Small intestine (tissue), 7 donors: ENCODE data around the gene ASPSCR1. TPM values are rescaled to one million over a fixed set of nuclear protein-coding genes. Genes with fewer than 3 reads are reported as not detected.

Experiments used
- DNase-seq, 2 donors: peaks; one replicate each; pipeline versions ENCODE4 v3.0.0 to v3.0.0-alpha.2; 2013
- FAIRE-seq: peaks from 2 replicates; lab custom pipeline; 2012; peaks lifted over from hg19 to GRCh38; lab: Jason Lieb, UNC
- H3K27ac ChIP-seq, 3 donors: one replicate each; pipeline ENCODE4 v1.5.1; 2013; ENCODE audit warnings: low read length in 2 of 3, mild to moderate bottlenecking in 2 of 3, control low read depth in 1 of 3, inconsistent platforms in 1 of 3, low read depth in 1 of 3, moderate library complexity in 1 of 3
- H3K27me3 ChIP-seq, 3 donors: one replicate each; pipeline ENCODE4 v1.6.1; 2013; ENCODE audit warnings: low read length in 3 of 3, inconsistent platforms in 1 of 3; ENCODE audit not compliant: control insufficient read depth in 3 of 3, insufficient read depth in 3 of 3
- H3K36me3 ChIP-seq, 3 donors: one replicate each; pipeline ENCODE4 v1.6.1; 2013; ENCODE audit warnings: low read length in 3 of 3, inconsistent platforms in 1 of 3, low read depth in 1 of 3, mild to moderate bottlenecking in 1 of 3, moderate library complexity in 1 of 3; ENCODE audit not compliant: control insufficient read depth in 3 of 3, insufficient read depth in 2 of 3
- H3K4me1 ChIP-seq, 3 donors: one replicate each; pipeline ENCODE4 v1.6.1; 2013; ENCODE audit warnings: low read length in 2 of 3, inconsistent platforms in 1 of 3, low read depth in 1 of 3, mild to moderate bottlenecking in 1 of 3, moderate library complexity in 1 of 3; ENCODE audit not compliant: control insufficient read depth in 3 of 3, insufficient read depth in 2 of 3
- H3K4me3 ChIP-seq, 3 donors: one replicate each; pipeline ENCODE4 v1.5.1; 2013; ENCODE audit warnings: low read length in 3 of 3, control low read depth in 1 of 3, inconsistent platforms in 1 of 3, low read depth in 1 of 3, mild to moderate bottlenecking in 1 of 3, moderate library complexity in 1 of 3
- H3K9me3 ChIP-seq, 2 donors: one replicate each; pipeline ENCODE4 v1.6.1; 2013; ENCODE audit warnings: low read depth in 1 of 2, low read length in 1 of 2; ENCODE audit not compliant: control insufficient read depth in 2 of 2, insufficient read depth in 1 of 2
- WGBS, 3 donors: extraction: QIAGEN DNeasy Blood & Tissue Kit; methylation state at CpG; one replicate each; pipeline ENCODE4 v1.1.7; 2013; 5-methylcytosine and 5-hydroxymethylcytosine counted together
- polyA plus RNA-seq, 4 donors: library from polyadenylated mRNA; stranded (reverse) in 3 of 4; unstranded in 1 of 4; fragments of 200-250 nt in 3 of 4; fragments of 120-200 nt in 1 of 4; gene quantifications; one replicate each; pipeline versions ENCODE4 v1.2.1 to v1.2.3, GENCODE V29; 2013
- donor health status: healthy with polysubstance abuse.
- donor health status: control.
- donor health status: control.
- donor health status: Bipolar disorder and iron deficiency.
- donor health status: healthy.

The ASPSCR1 gene
- polyA plus RNA-seq, 4 donors: 23.5 to 96.7 (median 47.5) TPM

GRCh38 chr17:82060614-82061013, 83.2 kb downstream of the ASPSCR1 start:
- Histone ChIP-seq H3K27ac (no peak overlapping the region), H3K27me3 (no peaks in the 10 kb centered on the region), H3K4me1 (peaks cover 0 to 6% (median 4%) of the 10 kb centered on the region in 3 donors), H3K9me3 (no peaks in the 10 kb centered on the region), H3K36me3 (peaks cover 12 to 87% (median 13%) of the 10 kb centered on the region in 3 donors), H3K4me3 (no peak overlapping the region)
- DNase-seq (no peak), FAIRE-seq (no peak)
- WGBS, 3 donors: 87 to 91% (median 87%) methylated on average over 14 of the region's 14 CpGs

DNA sequence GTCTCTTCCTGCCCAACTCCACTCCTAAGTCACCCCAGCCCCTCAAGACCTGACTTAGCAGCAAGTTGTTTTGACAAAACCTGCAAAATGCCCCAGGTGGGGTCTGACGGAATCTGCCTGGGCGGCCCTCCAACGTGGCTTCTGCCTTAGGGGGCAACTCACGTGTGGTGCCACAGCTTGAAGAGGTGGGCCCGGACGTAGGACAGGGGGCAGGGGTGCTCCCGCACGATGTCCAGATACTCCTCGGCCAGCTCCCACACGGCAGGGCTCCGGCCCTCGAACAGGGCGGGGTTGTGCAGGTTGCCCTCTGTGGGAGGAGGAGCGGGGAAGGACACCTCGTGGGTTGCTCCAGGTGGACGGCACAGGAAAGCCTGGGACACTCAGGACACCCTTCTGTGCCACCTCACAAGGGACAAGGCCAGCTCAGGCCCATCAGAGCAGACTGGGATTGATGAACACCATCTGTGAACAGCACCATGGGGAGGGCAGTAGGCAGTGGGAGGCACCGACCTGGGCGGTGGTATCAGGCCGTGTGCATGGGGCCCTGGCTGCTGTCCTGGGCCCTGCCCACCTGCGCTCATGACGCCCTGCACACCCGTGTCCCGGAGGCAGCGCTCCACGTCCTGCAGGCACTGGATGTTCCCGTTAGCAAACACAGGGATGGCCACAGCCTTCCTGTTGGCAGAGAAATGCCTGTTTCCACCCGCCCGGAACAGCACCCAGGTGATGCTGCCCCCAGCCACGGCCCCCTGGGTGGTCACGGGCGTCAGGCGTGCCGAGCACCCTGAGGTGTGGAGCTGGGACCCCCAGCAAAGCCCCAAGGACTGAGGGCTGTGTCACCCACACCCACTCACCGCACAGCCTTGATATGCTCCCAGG, 83.9 kb downstream of the ASPSCR1 start:
- whole genome bisulfite sequencing, 3 donors: 89 to 92% (median 90%) methylated on average over 33 to 34 of the region's 34 CpGs
- Histone ChIP-seq H3K4me3 (no peak overlapping the region), H3K27me3 (no peaks in the 10 kb centered on the region), H3K4me1 (peaks cover 3 to 9% (median 5%) of the 10 kb centered on the region in 3 donors), H3K27ac (no peak overlapping the region), H3K36me3 (peaks cover 12 to 80% (median 13%) of the 10 kb centered on the region in 3 donors), H3K9me3 (no peaks in the 10 kb centered on the region)
- DNase-seq (no peak), FAIRE-seq (no peak)

GRCh38 chr17:82062076-82062983, 84.9 kb downstream of the ASPSCR1 start:
- 85 to 88% (median 87%) methylated on average over 24 of the region's 24 CpGs for WGBS, 3 donors
- H3K36me3 ChIP-seq: peaks cover 10 to 70% (median 11%) of the 10 kb centered on the region in 3 donors
- H3K9me3 ChIP-seq: no peaks in the 10 kb centered on the region
- FAIRE-seq (no peak), DNase-seq (no peak)
- no peak overlapping the region for H3K4me3 ChIP-seq
- peaks cover 5 to 9% (median 5%) of the 10 kb centered on the region in 3 donors for H3K4me1 ChIP-seq
- H3K27ac ChIP-seq: no peak overlapping the region
- H3K27me3 ChIP-seq: no peaks in the 10 kb centered on the region

- H3K27ac ChIP-seq: no peak overlapping the region
- H3K4me1 ChIP-seq: peaks cover 5 to 9% (median 5%) of the 10 kb centered on the region in 3 donors
- 90 to 96% (median 93%) methylated on average over 9 of the region's 9 CpGs for WGBS, 3 donors
- H3K36me3 ChIP-seq: peaks cover 5 to 63% (median 11%) of the 10 kb centered on the region in 3 donors
- no peaks in the 10 kb centered on the region for H3K27me3 ChIP-seq
- FAIRE-seq (no peak), DNase-seq (no peak)
- H3K4me3 ChIP-seq: no peak overlapping the region
- H3K9me3 ChIP-seq: no peaks in the 10 kb centered on the region
These were observed 85.5 kb downstream of the ASPSCR1 start for GRCh38 chr17:82062984-82063368.

DNA sequence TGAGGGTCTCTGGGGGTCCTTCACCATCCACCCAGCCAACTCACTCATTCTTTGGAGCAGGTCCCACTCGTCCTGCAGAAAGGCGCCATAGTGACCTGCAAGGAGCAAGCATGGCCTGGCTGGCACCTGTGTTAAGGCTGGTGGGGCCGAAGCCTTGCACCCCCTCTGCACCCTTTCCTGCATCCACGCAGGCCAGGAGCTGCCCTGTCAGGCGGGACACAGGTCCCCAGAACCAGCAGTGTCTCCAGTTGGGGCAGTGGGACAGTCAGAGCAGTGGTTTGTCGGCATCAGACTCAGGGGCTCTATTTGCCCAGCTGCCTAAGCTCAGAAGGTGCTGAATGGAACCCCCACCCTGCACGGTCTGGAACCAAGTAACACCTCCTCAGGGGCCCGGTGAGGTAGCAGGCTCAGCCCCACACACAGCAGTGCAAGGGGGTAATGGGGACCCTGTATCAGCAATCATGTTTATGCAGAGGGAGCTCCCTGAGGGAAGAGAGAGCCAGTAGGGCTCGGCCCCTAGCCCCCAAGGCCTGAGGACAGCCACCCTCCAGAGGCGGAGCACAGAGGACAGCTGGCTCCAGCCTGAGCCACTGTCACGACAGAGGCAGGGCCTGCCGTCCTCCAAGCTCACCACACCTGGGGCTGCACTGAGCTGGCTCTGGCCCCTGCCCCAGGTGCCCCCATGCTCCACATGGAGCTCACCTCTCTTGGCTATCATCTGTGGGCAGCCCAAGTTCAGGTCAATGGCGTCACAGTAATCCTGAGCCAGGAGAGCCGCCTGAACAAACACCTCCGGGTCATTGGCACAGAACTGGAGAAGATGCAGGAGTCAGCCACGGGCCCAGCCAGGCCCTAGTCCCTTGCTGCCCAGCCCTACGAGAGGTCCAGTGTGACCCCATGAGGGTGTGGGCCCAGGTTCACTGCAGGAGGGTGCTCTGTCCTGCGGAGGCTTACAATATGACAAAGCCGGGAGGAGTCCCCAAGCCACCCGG, 86.3 kb downstream of the ASPSCR1 start:
- WGBS, 3 donors: 67 to 81% (median 72%) methylated on average over 20 of the region's 20 CpGs
- DNase-seq: no peak
- peaks cover 5 to 9% (median 5%) of the 10 kb centered on the region in 3 donors for H3K4me1 ChIP-seq
- no peaks in the 10 kb centered on the region for H3K9me3 ChIP-seq
- H3K27ac ChIP-seq: no peak overlapping the region
- no peak for FAIRE-seq
- peaks cover 2 to 56% (median 11%) of the 10 kb centered on the region in 3 donors for H3K36me3 ChIP-seq
- H3K27me3 ChIP-seq: no peaks in the 10 kb centered on the region
- H3K4me3 ChIP-seq: peak overlapping the region in 1 of 3 donors; percentile 95

DNA sequence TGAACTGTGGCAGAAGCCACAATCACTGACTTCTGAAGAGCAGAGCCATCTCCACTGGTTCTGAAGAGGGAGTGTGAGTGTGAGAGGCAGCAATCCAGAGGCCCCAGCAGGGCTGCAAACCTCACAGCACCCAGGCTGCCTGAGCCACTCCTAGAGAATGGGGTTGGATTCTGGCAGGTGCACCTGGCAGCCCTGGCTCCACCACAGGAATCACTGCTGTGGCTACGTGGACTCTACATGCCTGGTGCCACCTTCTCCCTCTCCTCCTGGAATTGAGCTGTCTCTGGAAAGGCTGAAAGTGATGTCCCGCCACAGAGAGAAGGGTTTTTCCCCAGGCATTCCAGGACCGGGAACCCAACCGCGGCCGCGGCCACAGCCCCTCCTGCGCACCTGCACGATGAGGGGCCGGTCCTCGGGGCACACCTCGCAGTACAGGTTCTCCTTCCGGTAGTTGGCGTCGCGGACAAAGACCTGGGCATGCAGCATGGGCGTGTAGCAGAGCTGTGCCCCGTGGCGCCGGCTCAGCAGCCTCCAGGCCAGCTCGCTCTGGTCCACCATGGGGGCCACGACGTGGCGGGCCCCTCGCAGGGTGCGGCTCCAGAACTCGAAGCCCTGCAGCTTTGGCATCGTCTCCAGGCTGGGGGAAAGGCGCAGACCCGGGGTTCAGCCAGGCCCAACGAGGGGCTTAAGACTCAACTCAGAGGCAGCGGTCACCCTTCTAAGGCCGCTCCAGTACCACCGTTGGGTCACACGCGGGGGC, 87.2 kb downstream of the ASPSCR1 start:
- Histone ChIP-seq H3K4me1 (peaks cover 5 to 9% (median 5%) of the 10 kb centered on the region in 3 donors), H3K36me3 (peaks cover 0 to 47% (median 11%) of the 10 kb centered on the region in 3 donors), H3K4me3 (peak overlapping the region; percentile 66 to 95 (median 85)), H3K9me3 (no peaks in the 10 kb centered on the region), H3K27ac (peak overlapping the region in 2 of 3 donors; percentile 67 to 78), H3K27me3 (no peaks in the 10 kb centered on the region)
- peak; percentile 52 to 58 for DNase-seq
- 11 to 26% (median 17%) methylated on average over 36 of the region's 36 CpGs for WGBS, 3 donors
- no peak for FAIRE-seq

- peak in 1 of 2 donors; percentile 55 for DNase-seq
These were observed 87.8 kb downstream of the ASPSCR1 start for GRCh38 chr17:82065193-82065637.

More at GRCh38 chr17:82065193-82065637, 87.8 kb downstream of the ASPSCR1 start:
- no peaks in the 10 kb centered on the region for H3K27me3 ChIP-seq
- peaks cover 0 to 41% (median 6%) of the 10 kb centered on the region in 3 donors for H3K36me3 ChIP-seq
- peak overlapping the region; percentile 66 to 95 (median 85) for H3K4me3 ChIP-seq
- FAIRE-seq: no peak
- peak overlapping the region in 2 of 3 donors; percentile 67 to 78 for H3K27ac ChIP-seq
- peaks cover 5 to 9% (median 5%) of the 10 kb centered on the region in 3 donors for H3K4me1 ChIP-seq
- 0 to 1% (median 1%) methylated on average over 25 to 47 of the region's 47 CpGs for WGBS, 3 donors
- no peaks in the 10 kb centered on the region for H3K9me3 ChIP-seq
